HG03280 (cell line): ENCODE results near the gene FAM13A.

Experiments
- ATAC-seq: cut with Tn5 transposase; IDR thresholded peaks from one replicate; pipeline ENCODE4 v1.9.1; 2021; ENCODE audit warnings: mild to moderate bottlenecking, moderate library complexity; ENCODE audit not compliant: unreplicated experiment

Gene FAM13A

GRCh38 chr4:88818631-88819470 lies 238.1 kb downstream of the FAM13A start:
- no peak for ATAC-seq

DNA sequence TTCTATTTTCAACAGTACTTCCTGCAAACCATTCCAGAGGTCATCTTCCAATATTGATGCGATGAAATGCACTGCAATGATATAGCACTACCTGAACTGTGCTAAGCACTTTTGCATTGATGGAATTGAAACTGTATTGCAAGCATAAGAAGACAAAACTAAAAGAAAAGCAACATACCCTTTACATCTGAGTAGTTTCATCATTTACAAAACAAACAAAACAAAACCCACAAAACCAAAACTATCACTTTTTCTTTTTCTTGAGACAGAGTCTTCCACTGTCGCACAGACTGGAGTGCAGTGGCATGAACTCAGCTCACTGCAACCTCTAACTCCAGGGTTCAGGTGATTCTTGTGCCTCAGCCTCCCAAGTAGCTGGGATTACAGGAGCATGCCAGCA lies 239.2 kb downstream of the FAM13A start:
- no peak for ATAC-seq

DNA sequence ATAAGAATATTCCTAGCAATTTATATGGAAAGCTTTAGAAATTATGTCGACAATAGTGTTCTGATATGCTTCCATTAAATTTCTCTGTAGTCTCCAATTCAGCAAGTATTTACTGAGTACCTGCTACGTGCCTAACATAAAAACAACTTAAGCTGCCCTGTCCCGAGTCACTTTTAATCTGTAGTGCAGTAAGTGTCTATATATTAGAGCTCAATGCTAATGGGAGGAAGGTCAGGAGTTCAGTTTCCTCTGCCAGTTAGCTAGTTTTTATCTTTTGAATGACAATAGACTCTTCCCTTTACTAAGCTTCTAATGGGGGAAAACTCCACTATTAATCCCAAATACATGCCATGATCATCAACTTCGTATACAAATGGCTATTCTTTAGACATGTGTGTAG lies 240.6 kb downstream of the FAM13A start:
- ATAC-seq, result no peak

GRCh38 chr4:88814043-88814617 lies 242.9 kb downstream of the FAM13A start:
- ATAC-seq, result no peak

DNA sequence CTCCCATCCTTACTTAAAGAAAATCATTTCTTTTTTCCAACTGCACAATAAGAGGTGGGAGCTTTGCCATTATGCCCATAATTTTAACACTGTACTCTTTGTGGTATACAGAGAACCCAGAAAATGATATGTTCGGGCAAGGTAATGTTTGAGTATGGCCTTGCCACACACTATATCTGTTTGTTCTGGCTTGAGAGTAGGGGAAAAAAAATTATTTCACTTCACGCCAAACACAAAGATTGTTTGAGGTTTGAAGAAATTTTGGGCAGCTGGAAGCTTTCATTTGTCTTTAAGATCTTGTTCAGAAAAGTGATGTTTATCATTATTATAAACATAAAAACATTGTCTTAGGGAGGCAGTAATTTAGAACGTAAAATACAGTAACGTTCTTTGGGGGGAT lies 244.0 kb downstream of the FAM13A start:
- no peak for ATAC-seq

DNA sequence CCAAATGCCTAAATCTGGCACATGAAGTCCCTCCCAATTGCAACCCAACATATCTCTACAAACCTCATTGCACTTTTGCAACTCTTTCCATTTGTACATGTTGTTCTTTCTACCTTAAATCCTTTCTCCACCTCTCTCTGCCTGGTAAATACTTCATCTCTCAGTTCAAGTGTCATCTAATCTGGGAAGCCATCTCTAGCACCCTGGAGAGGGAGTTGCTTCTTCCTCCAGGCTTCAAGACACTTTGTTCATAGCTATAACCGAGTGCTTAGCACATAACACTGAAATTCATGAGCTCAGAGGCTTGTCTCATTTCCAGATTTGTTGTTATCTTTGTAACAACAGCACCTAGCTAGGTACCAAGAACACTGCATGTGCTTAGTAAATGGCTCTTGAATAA lies 244.6 kb downstream of the FAM13A start:
- no peak for ATAC-seq

GRCh38 chr4:88811904-88812303 lies 245.1 kb downstream of the FAM13A start:
- no peak for ATAC-seq

GRCh38 chr4:88810325-88810724 lies 246.7 kb downstream of the FAM13A start:
- no peak for ATAC-seq

GRCh38 chr4:88809576-88810219 lies 247.3 kb downstream of the FAM13A start:
- no peak for ATAC-seq

DNA sequence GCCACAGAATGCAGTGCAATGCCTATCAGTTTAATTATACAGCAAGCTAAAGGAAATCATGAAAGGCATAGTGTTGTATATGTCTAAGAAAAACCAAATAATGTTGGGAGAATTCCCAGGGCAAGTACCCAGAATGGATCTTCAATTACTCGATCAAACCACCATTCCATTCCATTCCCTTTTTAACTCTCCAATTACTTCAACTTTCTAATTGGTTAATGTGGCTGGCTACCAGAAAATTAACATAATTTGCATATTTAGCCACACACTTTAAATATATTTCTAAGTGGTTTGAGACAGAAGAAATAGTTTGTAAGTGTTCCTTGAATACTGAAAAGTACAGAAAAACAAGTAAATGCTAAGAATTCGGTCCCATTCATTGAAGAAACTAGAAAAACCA lies 247.9 kb downstream of the FAM13A start:
- ATAC-seq, result no peak

- no peak for ATAC-seq
Measured at GRCh38 chr4:88807499-88807898, 249.5 kb downstream of the FAM13A start.

DNA sequence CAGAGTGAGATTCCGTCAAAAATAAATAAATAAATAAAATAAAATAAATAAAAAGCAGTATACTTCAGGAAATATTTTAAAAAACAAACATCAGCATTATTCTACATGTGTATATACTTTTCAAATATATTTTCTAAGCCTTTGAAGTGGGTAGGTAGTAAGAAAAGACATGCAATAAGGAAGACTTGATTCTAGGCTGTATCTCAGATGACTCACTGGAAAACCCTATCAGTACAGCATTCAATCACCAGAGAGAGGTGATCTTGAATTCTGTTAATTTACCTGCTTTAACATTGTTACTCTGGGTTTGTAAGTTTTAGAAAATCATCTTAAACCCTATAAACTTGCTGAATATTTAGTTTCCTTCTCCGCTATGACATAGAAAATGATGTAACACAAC lies 252.8 kb downstream of the FAM13A start:
- ATAC-seq, result no peak

DNA sequence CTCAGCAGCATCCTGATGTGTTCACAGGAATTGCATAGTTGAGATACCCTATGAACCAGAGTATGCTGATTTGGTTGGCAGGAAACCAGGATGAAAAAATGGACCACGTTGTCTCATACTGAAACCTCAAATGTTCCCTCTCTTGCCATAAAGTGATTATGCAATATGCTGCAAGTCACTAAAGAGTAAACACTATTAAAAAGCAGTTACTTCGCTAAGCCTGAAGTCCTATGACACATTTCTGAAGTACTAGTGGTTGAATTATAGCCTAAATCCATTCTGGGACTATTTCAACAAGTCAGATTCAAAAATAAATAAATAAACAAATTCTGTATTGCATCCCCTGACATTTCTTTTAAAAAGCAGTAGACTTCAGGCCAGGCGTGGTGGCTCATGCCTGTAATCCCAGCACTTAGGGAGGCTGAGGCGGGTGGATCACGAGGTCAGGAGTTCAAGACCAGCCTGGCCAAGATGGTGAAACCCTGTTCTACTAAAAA lies 253.3 kb downstream of the FAM13A start:
- peak; percentile 65 for ATAC-seq

DNA sequence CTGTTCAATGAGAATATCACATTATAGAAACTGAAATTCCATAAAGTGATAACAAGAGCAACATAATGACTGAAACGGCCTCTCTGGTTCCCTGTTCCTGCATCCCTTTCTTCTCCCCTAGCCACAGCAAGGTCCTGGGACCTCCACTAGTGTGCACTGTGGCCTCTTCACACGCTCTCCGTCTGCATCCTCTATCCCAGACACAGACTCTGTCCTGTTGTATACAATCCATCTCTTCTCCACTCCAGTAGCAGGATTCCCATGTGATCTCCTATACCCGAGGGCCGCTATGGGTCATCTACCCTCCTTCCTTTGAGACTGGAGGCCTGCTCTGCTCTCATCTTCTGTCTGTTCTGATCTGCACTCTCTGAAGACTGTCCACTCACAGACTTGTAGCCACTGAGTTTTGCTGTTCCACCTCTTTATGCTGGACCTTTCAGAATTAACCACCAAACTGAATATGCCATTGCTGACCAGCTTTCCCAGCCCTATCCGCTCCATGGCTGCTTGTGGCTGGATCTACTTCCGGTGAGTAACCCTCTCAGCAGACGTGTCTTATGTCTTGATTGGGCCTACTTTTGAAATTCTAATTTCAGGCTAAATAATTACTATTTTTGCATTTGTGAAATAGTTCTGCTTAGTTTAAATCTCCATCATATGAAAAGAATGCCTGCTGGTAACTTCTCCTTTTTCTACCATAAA lies 254.2 kb downstream of the FAM13A start:
- ATAC-seq, result no peak

- ATAC-seq, result no peak
Measured at GRCh38 chr4:88802138-88802537, 254.8 kb downstream of the FAM13A start.

GRCh38 chr4:88799900-88800299 lies 257.1 kb downstream of the FAM13A start:
- no peak for ATAC-seq

DNA sequence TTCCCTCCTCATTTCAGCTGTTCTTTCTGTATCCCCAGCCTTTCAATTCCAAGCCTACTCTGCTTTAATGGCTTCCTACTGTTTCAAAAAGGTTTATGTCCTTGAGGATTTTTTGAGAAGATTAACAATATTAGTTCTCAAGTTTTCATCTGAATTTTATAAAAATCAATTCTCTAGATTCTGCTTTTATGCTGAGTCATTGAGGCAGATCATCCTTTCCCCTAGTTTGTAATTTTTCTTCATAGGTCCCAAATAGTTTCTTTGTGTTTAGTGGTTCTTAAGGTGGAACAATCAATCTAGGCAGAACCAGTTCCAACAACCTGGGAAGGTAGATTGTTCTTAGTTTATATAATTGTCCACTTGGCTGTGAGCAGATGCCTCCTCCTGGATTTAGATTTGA lies 259.3 kb downstream of the FAM13A start:
- no peak for ATAC-seq

DNA sequence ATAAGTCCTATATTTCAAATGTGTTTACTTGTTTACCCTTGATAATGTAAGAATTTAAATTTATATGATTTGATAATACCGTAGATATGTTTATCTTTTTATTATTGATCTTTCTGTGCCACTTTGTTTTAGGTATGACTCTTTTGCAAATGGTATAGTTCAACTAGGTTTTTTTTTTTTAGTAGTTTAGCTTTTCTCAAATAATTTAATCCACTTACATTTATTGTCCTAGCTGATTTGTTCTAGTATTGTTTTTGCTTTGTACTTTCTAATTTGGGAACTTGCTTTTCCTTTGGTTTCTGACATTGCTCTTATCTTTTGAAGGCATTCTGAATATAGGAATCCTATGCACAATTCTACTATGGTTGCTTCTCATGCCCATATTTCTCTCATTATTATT lies 260.4 kb downstream of the FAM13A start:
- no peak for ATAC-seq

DNA sequence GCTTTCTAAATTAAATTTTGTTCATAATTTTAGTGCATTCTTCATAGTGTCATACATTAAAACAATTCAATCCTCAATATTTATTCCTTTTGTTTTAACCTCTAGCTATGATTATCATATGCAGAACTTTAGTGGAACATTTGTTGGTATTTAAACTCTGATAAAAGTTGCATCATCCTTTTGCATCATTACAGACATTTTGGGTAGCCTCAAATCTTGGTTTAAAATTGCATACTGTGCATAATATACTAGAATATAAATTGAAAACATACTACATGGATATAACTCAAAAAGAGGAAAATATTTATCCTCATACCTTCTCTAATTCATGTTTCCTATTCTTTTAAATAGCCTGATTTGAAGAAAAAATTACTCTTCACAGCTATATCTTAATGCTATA lies 262.0 kb downstream of the FAM13A start:
- ATAC-seq, result no peak

- ATAC-seq, result no peak
Measured at GRCh38 chr4:88794087-88794690, 262.8 kb downstream of the FAM13A start.

DNA sequence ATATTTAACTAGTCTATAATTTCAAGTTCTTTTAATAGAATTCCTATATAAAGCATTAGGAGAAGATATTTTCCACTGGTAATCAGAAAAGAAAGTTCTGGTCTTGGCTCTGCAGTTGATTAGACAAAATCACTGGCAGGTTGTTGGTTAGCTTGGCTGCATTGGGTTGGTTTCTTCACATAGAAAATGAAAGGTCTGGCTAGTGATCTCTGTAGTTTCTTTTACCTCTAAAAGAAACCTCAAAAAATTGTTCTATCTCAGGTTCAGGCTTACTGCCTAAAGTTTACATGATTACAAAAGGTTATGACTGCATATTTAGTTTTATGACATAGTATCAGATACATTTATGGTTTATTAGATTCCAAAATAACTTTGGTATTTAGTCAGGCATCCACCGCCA lies 263.5 kb downstream of the FAM13A start:
- no peak for ATAC-seq
